ENCODE measurements around the gene PLCL1.
"Not testable (repeated sequence)": the region's sequence is repeated elsewhere in the genome, so short reads cannot be mapped to it uniquely, and the experiment has no call there.

Gene PLCL1

DNA sequence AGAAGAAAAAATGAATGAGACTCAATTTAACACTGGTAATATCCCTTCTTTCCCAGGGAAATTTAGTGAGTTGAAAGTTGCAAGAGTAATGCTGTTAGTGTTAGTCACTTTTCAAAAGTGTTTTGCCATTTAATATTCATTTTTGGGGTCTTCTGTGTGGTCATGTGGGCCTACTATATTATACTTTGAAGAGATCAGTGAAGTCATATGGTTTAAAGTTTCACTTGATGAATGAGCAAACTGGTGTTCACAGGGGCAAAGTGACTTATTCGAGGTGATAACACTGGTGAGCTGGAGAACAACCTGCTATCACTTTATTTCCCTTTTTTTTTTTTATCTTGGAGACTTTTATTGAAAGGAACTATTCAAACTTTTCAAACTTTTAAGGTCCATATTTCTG is 196.0 kb downstream of the PLCL1 start:
- DNase-seq (ENCODE audit: low spot score), result no peak

- no peak for DNase-seq (ENCODE audit: low spot score)
These were observed 199.8 kb downstream of the PLCL1 start for GRCh38 chr2:198004173-198004572.

DNA sequence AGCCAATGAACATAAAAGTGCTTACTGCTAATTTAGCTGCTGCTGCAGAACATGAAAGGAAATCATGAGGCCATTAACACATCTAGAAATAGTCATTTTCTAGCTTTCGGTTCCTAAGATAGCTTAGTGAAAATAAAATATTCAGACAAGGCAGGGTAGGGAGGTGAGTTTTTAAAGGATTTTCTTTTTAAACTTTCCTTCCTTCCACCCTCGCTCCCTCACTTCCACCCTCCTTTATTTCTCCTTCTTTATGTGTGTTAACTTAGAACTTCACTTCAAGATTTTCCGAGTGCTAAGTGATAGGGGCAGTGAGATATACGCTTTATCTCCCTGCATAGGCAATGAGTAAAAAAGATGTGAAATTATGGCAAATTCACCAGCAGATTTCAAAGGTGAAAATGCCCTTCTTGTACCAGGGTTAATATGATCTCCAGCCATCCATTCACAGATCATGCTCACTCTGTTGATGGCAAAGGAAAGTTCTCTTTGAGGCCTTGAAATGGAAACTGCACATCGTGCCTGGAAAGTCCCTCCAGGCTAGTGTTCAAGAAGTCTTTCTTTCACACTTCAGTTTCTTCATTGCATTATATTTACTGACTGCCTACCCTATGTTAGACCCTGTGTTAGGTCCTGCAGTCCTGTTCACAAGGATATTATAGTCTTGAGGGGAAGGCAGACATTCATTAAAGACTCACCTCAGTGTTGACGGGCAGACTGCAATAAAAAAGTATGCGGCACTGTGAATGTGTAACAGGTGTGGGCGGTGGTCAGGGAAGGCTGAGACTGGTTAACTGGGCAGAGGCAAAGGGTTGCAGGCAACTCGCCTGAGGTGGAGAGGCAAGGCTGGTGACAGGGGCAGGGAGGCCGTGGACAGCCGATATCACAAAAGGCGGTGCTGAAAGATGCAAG is 200.8 kb downstream of the PLCL1 start:
- DNase-seq (ENCODE audit: low spot score), result no peak

DNA sequence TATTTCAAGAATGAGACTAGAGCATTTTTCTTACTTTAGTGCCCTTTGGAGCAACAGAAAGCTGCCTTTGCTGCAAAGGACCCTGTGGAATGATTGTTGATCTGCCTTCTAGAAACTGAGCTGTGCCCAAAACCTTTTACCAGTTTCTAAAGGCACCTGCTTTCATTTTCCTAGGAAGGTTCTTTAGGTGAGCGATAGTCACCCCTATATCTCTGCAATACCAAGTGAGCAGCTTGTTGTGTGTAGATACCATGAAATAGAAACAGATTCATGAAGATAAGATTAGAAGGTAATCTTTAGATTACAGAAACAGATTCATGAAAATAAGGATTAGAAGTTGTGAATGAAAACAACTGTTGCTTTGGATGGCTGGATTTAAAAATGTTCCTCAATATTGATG is 202.3 kb downstream of the PLCL1 start:
- DNase-seq (ENCODE audit: low spot score), result no peak

GRCh38 chr2:198008230-198008629 is 203.8 kb downstream of the PLCL1 start:
- DNase-seq (ENCODE audit: low spot score), result no peak

GRCh38 chr2:198012025-198012424 is 207.6 kb downstream of the PLCL1 start:
- no peak for DNase-seq (ENCODE audit: low spot score)

GRCh38 chr2:198016243-198016642 is 211.8 kb downstream of the PLCL1 start:
- DNase-seq (ENCODE audit: low spot score), result no peak

DNA sequence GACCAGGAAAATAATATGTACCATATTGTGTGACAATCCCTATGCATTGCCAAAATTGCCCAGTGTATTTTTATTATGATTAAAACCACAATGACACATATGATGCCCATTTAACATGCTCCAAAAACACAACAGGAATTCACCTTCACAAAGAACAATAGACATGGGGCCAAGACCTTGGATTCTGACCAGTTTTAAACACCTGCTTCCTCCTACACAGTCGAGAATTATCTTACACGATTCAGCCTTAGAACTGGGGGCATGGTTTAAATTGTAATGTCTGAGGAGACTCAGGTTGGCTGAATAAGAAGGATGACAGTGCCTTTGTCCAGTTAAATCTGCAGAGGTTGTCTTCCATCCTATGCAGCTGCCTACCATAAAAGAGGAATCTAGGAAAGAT is 212.7 kb downstream of the PLCL1 start:
- DNase-seq (ENCODE audit: low spot score), result no peak

DNA sequence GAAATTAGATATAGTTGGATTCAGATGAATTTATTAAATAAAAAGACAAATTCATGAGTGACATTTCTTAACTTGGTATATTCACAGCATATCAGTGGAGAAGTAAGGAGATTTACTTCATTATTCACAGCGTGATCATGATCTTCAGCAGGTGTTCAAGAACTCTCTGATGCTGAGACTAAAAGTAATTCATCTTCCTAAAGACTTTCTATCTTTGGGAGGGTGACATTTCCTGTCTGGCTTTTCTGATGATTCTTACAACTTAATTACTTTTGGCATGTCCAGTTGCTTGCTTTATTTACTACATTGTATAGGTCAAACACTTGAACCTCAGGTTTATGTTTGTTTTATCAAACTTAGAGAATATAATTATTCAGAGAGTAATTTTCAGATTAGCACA is 224.6 kb downstream of the PLCL1 start:
- no peak for DNase-seq (ENCODE audit: low spot score)

DNA sequence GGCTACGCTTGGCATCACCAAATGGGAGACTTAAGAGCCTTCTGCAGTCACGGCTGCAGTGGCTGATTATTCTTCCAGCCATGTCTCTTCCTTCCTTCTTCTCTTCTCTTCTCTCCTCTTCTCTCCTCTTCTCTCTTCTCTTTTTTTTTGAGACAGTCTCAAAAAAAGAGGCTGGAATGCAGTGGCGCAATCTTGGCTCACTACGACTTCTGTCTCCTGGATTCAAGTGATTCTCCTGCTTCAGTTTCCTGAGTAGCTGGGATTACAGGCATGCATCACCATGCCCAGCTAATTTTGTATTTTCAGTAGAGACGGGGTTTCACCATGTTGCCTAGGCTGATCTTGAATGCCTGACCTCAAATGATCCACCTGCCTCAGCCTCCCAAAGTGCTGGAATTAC is 225.2 kb downstream of the PLCL1 start:
- DNase-seq (ENCODE audit: low spot score), result not testable (repeated sequence)

DNA sequence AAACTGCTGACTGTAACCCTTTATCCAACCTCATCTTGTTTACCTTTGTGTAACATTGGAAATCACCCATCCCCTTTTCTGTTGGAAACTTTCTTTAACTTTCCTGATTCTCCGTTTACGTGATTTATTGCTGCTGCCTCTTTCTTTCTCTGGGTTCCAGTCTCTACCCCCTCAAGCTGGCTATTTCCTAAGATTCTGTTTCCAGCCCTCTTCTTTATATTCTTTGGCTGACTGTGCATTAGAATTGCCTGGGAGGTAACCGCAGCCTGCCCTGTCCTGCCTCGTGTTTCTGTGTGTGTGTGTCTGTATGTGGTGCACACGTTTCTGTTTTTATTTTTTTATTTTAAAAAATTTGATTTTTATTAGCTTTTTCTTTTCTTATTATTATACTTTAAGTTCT is 229.2 kb downstream of the PLCL1 start:
- no peak for DNase-seq (ENCODE audit: low spot score)

GRCh38 chr2:198036029-198036879 is 231.9 kb downstream of the PLCL1 start:
- no peak for DNase-seq (ENCODE audit: low spot score)

GRCh38 chr2:198040835-198041234 is 236.4 kb downstream of the PLCL1 start:
- no peak for DNase-seq (ENCODE audit: low spot score)

- DNase-seq (ENCODE audit: low spot score), result no peak
These were observed 237.8 kb downstream of the PLCL1 start for GRCh38 chr2:198042189-198042588.

- no peak for DNase-seq (ENCODE audit: low spot score)
These were observed 240.4 kb downstream of the PLCL1 start for GRCh38 chr2:198044777-198045176.

DNA sequence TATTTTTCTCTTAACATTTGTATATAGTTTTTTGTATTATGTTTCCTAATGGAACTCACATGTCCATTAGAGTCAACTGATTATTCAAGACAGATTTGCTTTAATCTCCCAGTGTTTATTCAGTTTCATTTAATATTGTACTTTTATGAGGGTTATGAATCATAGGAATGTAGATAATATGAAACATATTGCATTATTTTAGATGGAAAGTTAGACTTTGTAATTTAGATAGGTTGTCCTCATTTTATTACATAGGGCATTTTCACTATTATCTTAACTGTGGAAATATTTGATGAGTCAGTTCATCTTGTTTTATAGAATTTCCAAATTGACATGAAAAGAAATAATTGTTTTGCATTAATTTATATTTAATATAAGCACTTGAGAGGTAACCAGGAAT is 240.8 kb downstream of the PLCL1 start:
- DNase-seq (ENCODE audit: low spot score), result no peak

DNA sequence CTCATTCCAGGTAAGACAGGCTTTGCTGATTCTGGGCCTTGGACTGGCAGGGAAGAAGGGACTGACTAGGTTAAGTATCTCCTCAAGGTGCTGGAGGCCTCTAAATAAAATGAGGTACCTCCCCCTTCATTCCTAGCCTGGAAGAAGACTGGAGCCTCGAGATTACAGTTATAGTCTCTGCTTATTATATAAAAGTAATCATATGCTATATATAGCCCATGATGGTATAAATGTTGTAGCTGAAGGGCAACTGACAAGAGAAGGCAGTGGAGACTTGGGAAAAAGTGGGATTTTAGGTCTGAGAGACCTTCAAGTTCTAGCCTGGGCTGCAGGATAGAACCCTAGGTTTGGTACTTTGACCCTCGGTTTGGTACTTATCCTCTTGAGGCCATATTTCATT is 248.3 kb downstream of the PLCL1 start:
- DNase-seq (ENCODE audit: low spot score), result no peak

DNA sequence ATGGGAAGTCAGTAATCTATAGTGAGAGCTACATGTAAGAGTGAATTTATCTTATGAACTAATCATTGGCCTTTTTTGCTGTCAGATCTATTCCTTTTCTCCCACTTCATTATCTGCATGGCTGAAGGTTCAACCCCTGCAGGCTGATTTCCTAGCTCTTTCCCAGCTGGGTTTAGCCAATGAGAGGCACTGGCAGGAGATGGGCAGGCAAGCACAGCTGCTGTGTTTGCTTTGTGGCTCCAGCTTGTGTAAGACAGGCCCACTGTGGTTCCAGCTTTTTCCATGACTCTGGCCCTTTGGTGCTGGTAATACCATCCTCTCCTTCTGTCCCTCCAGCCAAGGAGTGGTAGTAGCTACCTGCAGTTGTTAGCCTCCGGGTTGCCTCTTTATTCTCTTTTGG is 248.8 kb downstream of the PLCL1 start:
- no peak for DNase-seq (ENCODE audit: low spot score)

DNA sequence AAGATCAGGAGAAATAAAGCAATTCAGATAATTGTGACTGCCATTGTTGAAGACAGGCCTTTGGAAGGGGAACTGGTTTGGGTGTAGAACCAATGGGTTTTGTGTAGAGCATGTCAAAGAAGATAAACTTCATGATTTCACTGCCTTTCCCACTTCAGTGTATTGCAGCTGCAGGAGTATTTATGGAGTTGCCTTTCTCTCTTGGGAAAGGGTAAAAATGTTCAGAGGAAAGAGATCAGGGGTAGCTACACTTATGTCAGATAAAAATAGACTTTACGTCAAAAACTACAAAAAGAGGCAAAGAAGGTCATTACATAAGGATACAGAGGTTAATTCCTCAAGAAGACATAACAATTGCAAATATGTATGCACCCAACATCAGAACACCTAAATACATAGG is 249.4 kb downstream of the PLCL1 start:
- no peak for DNase-seq (ENCODE audit: low spot score)

- DNase-seq (ENCODE audit: low spot score), result peak; percentile 26
These were observed 249.9 kb downstream of the PLCL1 start for GRCh38 chr2:198054299-198054698.

DNA sequence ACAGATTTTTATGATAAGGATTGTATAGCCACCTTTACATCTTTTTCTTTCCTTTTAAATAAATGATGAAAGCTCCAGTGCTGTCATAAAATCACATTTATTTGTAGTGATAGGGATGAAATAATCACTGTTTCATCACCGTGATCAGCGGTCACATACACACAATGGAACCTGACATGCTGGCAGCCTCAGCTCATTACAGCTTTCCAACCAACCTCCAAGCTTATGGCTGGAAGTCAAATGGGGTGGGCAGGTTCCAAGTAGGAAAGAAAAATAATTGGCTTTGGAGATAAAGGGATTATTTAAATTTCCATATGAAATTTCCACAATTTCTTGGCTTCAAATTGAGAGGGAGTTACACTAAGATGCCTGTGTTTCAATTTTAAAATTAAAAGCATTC is 251.3 kb downstream of the PLCL1 start:
- no peak for DNase-seq (ENCODE audit: low spot score)

GRCh38 chr2:198056836-198057235 is 252.4 kb downstream of the PLCL1 start:
- DNase-seq (ENCODE audit: low spot score), result no peak

- DNase-seq (ENCODE audit: low spot score), result no peak
These were observed 255.4 kb downstream of the PLCL1 start for GRCh38 chr2:198059800-198060199.

Data from AG08396 (cell line).